B cell (primary cell): ENCODE data around the gene HOXD3.

ENCODE experiments used
- EZH2 ChIP-seq: IDR thresholded peaks from 2 replicates; pipeline ENCODE4 v1.6.1; 2012; ENCODE audit warnings: borderline replicate concordance, low read depth, mild to moderate bottlenecking, moderate library complexity, low read length; ENCODE audit not compliant: insufficient read depth, poor library complexity, severe bottlenecking
- TF ChIP-seq, protein P1 (sequence below): fragments of 200-600 bp; IDR thresholded peaks from one replicate; pipeline ENCODE4 v1.8.0; 2022; ENCODE audit warnings: antibody characterized with exemption, mild to moderate bottlenecking

DNA sequence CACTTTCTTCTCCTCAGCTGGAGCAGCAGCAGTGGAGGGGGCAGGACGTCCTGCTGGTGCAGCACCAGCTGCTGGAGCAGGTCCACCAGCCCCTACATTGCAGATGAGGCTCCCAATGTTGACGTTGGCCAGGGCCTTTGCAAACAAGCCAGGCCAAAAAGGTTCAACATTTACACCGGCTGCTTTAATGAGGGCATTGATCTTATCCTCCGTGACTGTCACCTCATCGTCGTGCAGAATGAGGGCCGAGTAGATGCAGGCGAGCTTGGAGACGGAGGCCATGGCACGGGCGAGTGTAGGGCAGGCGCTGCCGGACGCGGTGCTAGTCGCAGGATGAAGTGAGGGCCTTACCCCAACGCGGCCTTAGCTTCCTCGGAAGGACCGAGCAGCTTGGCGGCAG, 43.9 kb downstream of the HOXD3 start:
- TF ChIP-seq, protein P1, sequence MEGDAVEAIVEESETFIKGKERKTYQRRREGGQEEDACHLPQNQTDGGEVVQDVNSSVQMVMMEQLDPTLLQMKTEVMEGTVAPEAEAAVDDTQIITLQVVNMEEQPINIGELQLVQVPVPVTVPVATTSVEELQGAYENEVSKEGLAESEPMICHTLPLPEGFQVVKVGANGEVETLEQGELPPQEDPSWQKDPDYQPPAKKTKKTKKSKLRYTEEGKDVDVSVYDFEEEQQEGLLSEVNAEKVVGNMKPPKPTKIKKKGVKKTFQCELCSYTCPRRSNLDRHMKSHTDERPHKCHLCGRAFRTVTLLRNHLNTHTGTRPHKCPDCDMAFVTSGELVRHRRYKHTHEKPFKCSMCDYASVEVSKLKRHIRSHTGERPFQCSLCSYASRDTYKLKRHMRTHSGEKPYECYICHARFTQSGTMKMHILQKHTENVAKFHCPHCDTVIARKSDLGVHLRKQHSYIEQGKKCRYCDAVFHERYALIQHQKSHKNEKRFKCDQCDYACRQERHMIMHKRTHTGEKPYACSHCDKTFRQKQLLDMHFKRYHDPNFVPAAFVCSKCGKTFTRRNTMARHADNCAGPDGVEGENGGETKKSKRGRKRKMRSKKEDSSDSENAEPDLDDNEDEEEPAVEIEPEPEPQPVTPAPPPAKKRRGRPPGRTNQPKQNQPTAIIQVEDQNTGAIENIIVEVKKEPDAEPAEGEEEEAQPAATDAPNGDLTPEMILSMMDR, result no peak
- no peak for TF ChIP-seq EZH2
